DOHH2 (cell line): ENCODE results near the gene FOSL1.

Source experiments
- EZH2phosphoT487 ChIP-seq: fragments of 200-600 bp; sonication (generic); IDR thresholded peaks from 2 replicates; pipeline ENCODE4 v1.6.1; 2017; ENCODE audit warnings: borderline replicate concordance, mild to moderate bottlenecking, antibody characterized with exemption, low read length, moderate library complexity, mixed read lengths
- TF ChIP-seq, protein P1 (sequence below): fragments of 200-600 bp; sonication (generic); IDR thresholded peaks from one replicate; pipeline ENCODE4 v1.5.1; 2014; ENCODE audit warnings: antibody characterized with exemption, mild to moderate bottlenecking, low read depth, low read length; ENCODE audit not compliant: poor library complexity, severe bottlenecking

DNA sequence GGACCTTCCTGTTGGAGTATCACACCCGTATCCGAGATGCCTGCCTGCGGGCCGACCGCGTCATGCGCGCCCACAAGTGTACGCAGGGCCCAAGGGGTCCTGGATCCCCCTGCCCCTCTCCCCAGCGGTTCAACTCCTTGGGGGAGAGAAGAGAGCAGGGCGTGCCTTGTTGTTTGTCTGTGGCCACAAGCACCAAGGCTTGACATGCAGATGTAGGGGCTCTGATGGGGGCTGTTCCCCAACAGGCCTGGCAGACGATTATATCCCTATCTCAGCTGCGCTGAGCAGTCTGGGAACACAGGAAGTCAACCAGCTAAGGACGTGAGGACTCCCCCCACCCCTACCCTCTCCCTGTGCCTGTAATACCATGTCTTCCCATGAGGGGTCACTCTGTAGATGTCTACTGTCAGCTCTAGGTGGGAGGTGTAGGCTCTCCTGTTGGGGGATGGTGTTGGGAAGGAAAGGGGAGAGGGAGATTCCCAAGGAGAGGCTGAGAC lies 49.1 kb downstream of the FOSL1 start:
- TF ChIP-seq, protein P1, sequence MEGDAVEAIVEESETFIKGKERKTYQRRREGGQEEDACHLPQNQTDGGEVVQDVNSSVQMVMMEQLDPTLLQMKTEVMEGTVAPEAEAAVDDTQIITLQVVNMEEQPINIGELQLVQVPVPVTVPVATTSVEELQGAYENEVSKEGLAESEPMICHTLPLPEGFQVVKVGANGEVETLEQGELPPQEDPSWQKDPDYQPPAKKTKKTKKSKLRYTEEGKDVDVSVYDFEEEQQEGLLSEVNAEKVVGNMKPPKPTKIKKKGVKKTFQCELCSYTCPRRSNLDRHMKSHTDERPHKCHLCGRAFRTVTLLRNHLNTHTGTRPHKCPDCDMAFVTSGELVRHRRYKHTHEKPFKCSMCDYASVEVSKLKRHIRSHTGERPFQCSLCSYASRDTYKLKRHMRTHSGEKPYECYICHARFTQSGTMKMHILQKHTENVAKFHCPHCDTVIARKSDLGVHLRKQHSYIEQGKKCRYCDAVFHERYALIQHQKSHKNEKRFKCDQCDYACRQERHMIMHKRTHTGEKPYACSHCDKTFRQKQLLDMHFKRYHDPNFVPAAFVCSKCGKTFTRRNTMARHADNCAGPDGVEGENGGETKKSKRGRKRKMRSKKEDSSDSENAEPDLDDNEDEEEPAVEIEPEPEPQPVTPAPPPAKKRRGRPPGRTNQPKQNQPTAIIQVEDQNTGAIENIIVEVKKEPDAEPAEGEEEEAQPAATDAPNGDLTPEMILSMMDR = peak; percentile 79
- no peak for TF ChIP-seq EZH2phosphoT487
